GM10266 (cell line): Measurements from ENCODE around the gene TMEM213.

Experiments
- DNase-seq: peaks from one replicate; pipeline ENCODE4 v3.0.0; 2012; ENCODE audit errors: extremely low spot score
- CTCF ChIP-seq: IDR thresholded peaks from 2 replicates; pipeline ENCODE4 v1.5.1; 2012; ENCODE audit warnings: mild to moderate bottlenecking, low read depth; ENCODE audit not compliant: control insufficient read depth, insufficient read depth; ENCODE audit errors: missing control alignments

The TMEM213 gene

GRCh38 chr7:138814816-138815332 lies 17.1 kb downstream of the TMEM213 start:
- TF ChIP-seq CTCF = no peak
- DNase-seq = no peak

DNA sequence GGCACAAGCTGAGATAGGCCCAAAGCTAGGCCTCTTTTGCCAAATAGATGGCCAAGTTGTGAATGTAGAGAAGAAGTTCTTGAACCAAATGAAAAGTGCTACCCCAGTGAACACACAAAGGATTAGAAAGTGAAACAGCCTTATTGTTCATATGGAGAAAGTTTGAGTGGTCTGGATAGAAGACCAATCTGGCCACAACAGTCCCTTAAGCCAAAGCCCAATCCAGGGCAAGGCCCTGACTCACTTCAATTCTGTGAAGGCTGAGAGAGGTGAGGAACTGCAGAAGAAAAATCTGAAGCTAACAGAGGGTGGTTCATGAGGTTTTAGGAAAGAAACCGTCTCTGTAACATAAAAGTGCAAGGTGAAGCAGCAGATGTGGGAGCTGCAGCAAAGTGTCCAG lies 18.9 kb downstream of the TMEM213 start:
- no peak for DNase-seq
- no peak for TF ChIP-seq CTCF

GRCh38 chr7:138819625-138820024 lies 21.8 kb downstream of the TMEM213 start:
- DNase-seq = no peak
- TF ChIP-seq CTCF = no peak

DNA sequence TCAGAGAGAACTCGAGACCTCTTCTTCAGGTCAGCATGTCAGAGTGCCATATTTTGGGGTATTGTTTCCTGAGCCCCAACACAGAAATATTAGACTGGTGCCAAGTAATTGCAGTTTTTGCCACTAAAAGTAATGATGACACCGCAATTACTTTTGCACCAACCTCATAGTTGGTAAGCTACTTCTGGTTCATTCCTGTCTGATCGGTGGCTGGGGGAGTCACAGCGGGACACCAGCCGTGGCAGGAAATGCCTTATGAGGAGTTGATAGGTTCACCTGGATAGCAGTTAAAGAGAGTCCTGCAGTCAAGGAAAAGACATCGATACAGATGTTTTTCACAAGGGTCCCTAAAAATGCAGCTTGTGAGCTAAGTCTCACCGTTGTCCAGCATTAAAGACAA lies 24.1 kb downstream of the TMEM213 start:
- TF ChIP-seq CTCF = no peak
- no peak for DNase-seq

GRCh38 chr7:138822867-138823535 lies 25.2 kb downstream of the TMEM213 start:
- no peak for TF ChIP-seq CTCF
- DNase-seq = no peak

GRCh38 chr7:138825049-138825721 lies 27.4 kb downstream of the TMEM213 start:
- no peak for DNase-seq

More at GRCh38 chr7:138825049-138825721, 27.4 kb downstream of the TMEM213 start:
- no peak for TF ChIP-seq CTCF
